HG03103 (cell line): ENCODE data around the gene MME.
"Not testable (repeated sequence)": the region's sequence is repeated elsewhere in the genome, so short reads cannot be mapped to it uniquely, and the experiment has no call there.

Source experiments
- ATAC-seq: cut with Tn5 transposase; IDR thresholded peaks from one replicate; pipeline ENCODE4 v1.9.1; 2021; ENCODE audit warnings: low read depth; ENCODE audit not compliant: unreplicated experiment

Gene MME

GRCh38 chr3:155189478-155189877, 109.4 kb downstream of the MME start:
- no peak for ATAC-seq

- no peak for ATAC-seq
Observed at GRCh38 chr3:155190691-155191090, 110.6 kb downstream of the MME start.

GRCh38 chr3:155192957-155193746, 113.0 kb downstream of the MME start:
- ATAC-seq: no peak

GRCh38 chr3:155193868-155194267, 113.7 kb downstream of the MME start:
- no peak for ATAC-seq

GRCh38 chr3:155194973-155195957, 115.1 kb downstream of the MME start:
- no peak for ATAC-seq

GRCh38 chr3:155196131-155197021, 116.3 kb downstream of the MME start:
- no peak for ATAC-seq

GRCh38 chr3:155197786-155198185, 117.7 kb downstream of the MME start:
- no peak for ATAC-seq

GRCh38 chr3:155202626-155203025, 122.5 kb downstream of the MME start:
- no peak for ATAC-seq

- no peak for ATAC-seq
Observed at GRCh38 chr3:155204851-155205250, 124.7 kb downstream of the MME start.

GRCh38 chr3:155208183-155208800, 128.2 kb downstream of the MME start:
- no peak for ATAC-seq

- no peak for ATAC-seq
Observed at GRCh38 chr3:155210736-155211135, 130.6 kb downstream of the MME start.

- no peak for ATAC-seq
Observed at GRCh38 chr3:155211266-155211665, 131.1 kb downstream of the MME start.

- ATAC-seq: no peak
Observed at GRCh38 chr3:155211940-155212339, 131.8 kb downstream of the MME start.

- not testable (repeated sequence) for ATAC-seq
Observed at GRCh38 chr3:155216007-155216406, 135.9 kb downstream of the MME start.

GRCh38 chr3:155217591-155217990, 137.5 kb downstream of the MME start:
- no peak for ATAC-seq

- no peak for ATAC-seq
Observed at GRCh38 chr3:155218462-155218861, 138.3 kb downstream of the MME start.

GRCh38 chr3:155219106-155219505, 139.0 kb downstream of the MME start:
- ATAC-seq: no peak

GRCh38 chr3:155225417-155225816, 145.3 kb downstream of the MME start:
- no peak for ATAC-seq

- ATAC-seq: no peak
Observed at GRCh38 chr3:155227141-155227540, 147.0 kb downstream of the MME start.

GRCh38 chr3:155228676-155229075, 148.6 kb downstream of the MME start:
- no peak for ATAC-seq
